Measurements from ENCODE around the gene HEG1. TPM values are rescaled to one million over a fixed set of nuclear protein-coding genes. Genes with fewer than 3 reads are reported as not detected.

The HEG1 gene
- total RNA-seq, 3 donors from 2014 or later (not counting 1 experiment from before 2014, with no cell fraction given), result 52.1 to 83.5 (median 68.1) TPM

DNA sequence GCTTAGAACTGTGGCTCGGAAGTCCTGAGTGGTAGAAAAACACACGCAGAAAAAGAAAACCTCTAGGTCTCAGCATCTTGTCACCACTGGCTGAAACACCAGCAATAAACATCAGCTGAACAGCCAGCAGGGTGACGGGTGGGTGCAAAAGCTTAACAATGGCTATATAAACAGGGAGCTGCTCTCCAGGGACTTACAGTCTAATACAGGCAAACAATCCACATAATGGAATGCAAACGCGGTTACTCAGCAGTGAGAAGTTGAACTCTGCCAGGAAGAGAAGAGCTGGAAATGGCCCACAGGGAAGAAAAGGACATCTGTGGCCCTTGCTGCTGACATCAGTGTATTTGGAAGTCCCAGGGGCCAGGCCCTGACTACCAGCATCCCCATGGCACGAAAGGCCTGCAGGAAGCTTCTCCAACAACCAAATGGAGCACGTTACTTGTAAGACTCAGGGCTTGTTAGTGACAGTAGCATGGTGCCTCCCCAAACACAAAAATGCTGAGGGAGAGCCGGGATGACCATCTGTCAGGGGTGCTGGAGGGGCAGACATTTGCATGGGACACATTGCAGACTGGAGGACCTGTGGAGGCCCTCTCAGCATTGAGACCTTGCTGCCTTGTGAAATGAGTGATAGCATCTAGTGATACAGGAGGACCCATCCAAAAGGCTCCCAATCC lies 3.0 kb downstream of the HEG1 start:
- Mint-ChIP-seq H3K36me3 (no peaks in the 10 kb centered on the region), H3K4me3 (peak overlapping the region; percentile 97), H3K9me3 (no peaks in the 10 kb centered on the region), H3K27ac (peak overlapping the region; percentile 96), H3K4me1 (peaks cover 52 to 78% of the 10 kb centered on the region in 2 donors), H3K27me3 (ENCODE audit: low read depth in 2 of 2) (no peaks in the 10 kb centered on the region)
- H3K27ac ChIP-seq (ENCODE audit: low read length), result peak overlapping the region; percentile 82
- 55% methylated on average over 8 of the region's 8 CpGs for WGBS (ENCODE audit: insufficient coverage)
- DNase-seq (peak in 1 of 2 donors; percentile 14), ATAC-seq (no peak)
- no peaks in the 10 kb centered on the region for H3K36me3 ChIP-seq (ENCODE audit: control insufficient read depth, insufficient read depth, low read length)
- H3K9me3 ChIP-seq (ENCODE audit: control insufficient read depth, insufficient read depth, low read length), result no peaks in the 10 kb centered on the region
- peaks cover 68% of the 10 kb centered on the region for H3K4me1 ChIP-seq (ENCODE audit: control insufficient read depth, insufficient read depth, low read length)
- H3K27me3 ChIP-seq (ENCODE audit: control insufficient read depth, insufficient read depth, low read length), result no peaks in the 10 kb centered on the region
- intact Hi-C loops (cut with micrococcal nuclease), result loop anchor here (1.0 to 2.0 kb wide), 2 partner anchors 42 to 89 kb away; no protein-coding TSS in a partner anchor
- TF ChIP-seq, protein P1, sequence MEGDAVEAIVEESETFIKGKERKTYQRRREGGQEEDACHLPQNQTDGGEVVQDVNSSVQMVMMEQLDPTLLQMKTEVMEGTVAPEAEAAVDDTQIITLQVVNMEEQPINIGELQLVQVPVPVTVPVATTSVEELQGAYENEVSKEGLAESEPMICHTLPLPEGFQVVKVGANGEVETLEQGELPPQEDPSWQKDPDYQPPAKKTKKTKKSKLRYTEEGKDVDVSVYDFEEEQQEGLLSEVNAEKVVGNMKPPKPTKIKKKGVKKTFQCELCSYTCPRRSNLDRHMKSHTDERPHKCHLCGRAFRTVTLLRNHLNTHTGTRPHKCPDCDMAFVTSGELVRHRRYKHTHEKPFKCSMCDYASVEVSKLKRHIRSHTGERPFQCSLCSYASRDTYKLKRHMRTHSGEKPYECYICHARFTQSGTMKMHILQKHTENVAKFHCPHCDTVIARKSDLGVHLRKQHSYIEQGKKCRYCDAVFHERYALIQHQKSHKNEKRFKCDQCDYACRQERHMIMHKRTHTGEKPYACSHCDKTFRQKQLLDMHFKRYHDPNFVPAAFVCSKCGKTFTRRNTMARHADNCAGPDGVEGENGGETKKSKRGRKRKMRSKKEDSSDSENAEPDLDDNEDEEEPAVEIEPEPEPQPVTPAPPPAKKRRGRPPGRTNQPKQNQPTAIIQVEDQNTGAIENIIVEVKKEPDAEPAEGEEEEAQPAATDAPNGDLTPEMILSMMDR (IDR thresholded peaks at IDR 0.05), result no peak
- peak overlapping the region; percentile 26 for H3K4me3 ChIP-seq (ENCODE audit: low read length)

DNA sequence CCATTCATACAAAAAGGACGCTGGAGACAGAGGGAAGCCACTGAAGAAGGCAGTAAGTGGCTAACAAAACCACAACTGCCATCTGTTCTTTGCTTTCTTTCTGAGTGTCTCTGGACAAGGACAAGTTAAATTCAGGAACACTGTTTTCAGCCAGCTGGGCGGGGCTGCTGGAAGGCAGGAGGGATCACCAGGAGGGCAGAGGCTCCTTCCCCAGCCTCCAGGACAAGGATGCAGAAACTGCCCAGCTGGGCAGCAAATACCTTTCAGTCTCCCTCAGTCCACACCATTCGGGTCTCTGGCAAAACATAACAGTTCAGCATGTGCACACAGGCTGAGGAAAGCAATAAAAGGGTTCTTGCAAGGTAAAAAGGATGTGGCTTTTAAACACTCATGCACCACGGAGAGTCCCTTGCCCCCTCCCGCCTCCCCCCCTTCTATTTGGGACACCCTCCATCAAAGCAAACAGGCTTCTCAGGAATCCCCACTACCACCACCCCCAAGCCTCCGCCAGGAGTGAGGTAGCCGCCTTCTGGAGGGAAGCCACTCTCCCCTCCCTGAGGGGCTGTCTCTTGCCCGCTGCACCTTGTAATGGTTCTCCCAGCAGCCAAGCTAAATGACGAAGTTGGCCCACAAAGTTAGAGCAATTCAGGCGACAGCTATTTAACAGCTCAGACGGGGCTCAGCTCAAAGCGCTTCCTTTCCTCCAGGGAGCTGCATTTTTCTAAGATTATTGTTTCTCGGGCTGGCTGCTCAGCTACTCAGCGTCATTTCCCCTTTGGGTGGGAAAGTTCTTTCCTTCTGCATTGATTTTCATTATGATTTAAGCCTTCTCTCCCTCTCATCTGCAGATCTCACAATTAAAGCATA lies 3.8 kb downstream of the HEG1 start:
- Mint-ChIP-seq H3K27ac (peak overlapping the region; percentile 96), H3K27me3 (ENCODE audit: low read depth in 2 of 2) (no peaks in the 10 kb centered on the region), H3K9me3 (no peaks in the 10 kb centered on the region), H3K4me3 (peak overlapping the region; percentile 97), H3K4me1 (peaks cover 52 to 86% of the 10 kb centered on the region in 2 donors), H3K36me3 (no peaks in the 10 kb centered on the region)
- Histone ChIP-seq H3K4me1 (ENCODE audit: control insufficient read depth, insufficient read depth, low read length) (peaks cover 76% of the 10 kb centered on the region), H3K4me3 (ENCODE audit: low read length) (peak overlapping the region; percentile 26), H3K27ac (ENCODE audit: low read length) (peak overlapping the region; percentile 82), H3K9me3 (ENCODE audit: control insufficient read depth, insufficient read depth, low read length) (no peaks in the 10 kb centered on the region), H3K27me3 (ENCODE audit: control insufficient read depth, insufficient read depth, low read length) (no peaks in the 10 kb centered on the region), H3K36me3 (ENCODE audit: control insufficient read depth, insufficient read depth, low read length) (no peaks in the 10 kb centered on the region)
- intact Hi-C loops (cut with micrococcal nuclease), result loop anchor here (1.0 to 2.0 kb wide), 3 partner anchors 15 to 89 kb away; no protein-coding TSS in a partner anchor
- ATAC-seq (peak; percentile 61 to 80 (median 71)), DNase-seq (peak; percentile 67 to 93)
- 2% methylated on average over 13 of the region's 14 CpGs for WGBS (ENCODE audit: insufficient coverage)
- TF ChIP-seq, protein P1 (IDR thresholded peaks at IDR 0.05), result no peak

DNA sequence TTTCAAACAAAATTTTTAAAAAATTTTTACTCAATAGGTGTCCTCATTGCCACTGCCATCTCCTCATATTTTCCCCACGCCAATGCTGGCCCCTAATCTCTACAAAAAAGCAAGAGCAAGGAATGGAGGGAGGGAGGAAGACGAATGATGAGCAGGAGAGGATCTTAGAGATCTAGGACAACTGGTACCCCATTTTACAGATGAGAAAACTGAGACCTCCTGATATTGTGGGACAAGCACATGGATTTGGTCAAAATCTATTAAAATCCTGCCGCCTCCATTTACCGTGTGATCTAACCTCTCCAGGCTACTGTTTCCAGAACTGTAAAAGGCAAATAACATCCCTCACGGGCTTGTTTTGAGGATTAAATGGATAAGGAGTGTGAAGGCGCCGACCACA lies 4.6 kb downstream of the HEG1 start:
- H3K4me3 ChIP-seq (ENCODE audit: low read length), result no peak overlapping the region
- 65% methylated on average over 6 of the region's 7 CpGs for WGBS (ENCODE audit: insufficient coverage)

More for the DNA sequence above, 4.6 kb downstream of the HEG1 start:
- peak overlapping the region; percentile 97 for H3K4me3 Mint-ChIP-seq
- no peaks in the 10 kb centered on the region for H3K36me3 Mint-ChIP-seq
- H3K27ac Mint-ChIP-seq, result peak overlapping the region; percentile 96
- Histone ChIP-seq H3K9me3 (ENCODE audit: control insufficient read depth, insufficient read depth, low read length) (no peaks in the 10 kb centered on the region), H3K36me3 (ENCODE audit: control insufficient read depth, insufficient read depth, low read length) (no peaks in the 10 kb centered on the region), H3K27me3 (ENCODE audit: control insufficient read depth, insufficient read depth, low read length) (no peaks in the 10 kb centered on the region), H3K4me1 (ENCODE audit: control insufficient read depth, insufficient read depth, low read length) (peaks cover 77% of the 10 kb centered on the region), H3K27ac (ENCODE audit: low read length) (peak overlapping the region; percentile 82)
- H3K4me1 Mint-ChIP-seq, result peaks cover 52 to 88% of the 10 kb centered on the region in 2 donors
- DNase-seq (no peak), ATAC-seq (no peak)
- H3K27me3 Mint-ChIP-seq (ENCODE audit: low read depth in 2 of 2), result no peaks in the 10 kb centered on the region
- no peaks in the 10 kb centered on the region for H3K9me3 Mint-ChIP-seq
- intact Hi-C loops (cut with micrococcal nuclease), result loop anchor here (2.0 kb wide), 1 partner anchor 14 kb away; no protein-coding TSS in a partner anchor
- TF ChIP-seq, protein P1 (IDR thresholded peaks at IDR 0.05), result no peak

Measured in natural killer cell (primary cell).